ENCODE measurements around the gene EPN2.

GRCh38 chr17:19331134-19331533 lies 94.0 kb downstream of the EPN2 start:
- no peak for TF ChIP-seq CTCF (conservative IDR thresholded peaks at IDR 0.05; ENCODE audit: low read length)
- TF ChIP-seq EZH2phosphoT487 (IDR thresholded peaks at IDR 0.05; ENCODE audit: borderline replicate concordance, low read depth, low read length): no peak

All from OCI-LY7 (cell line).